GF-D8 (cell line): ENCODE measurements around the gene AHSA1.

ENCODE experiments used
- DNase-seq: peaks from one replicate; lab custom pipeline; 2025; lab: John Stamatoyannopoulos, UW

AHSA1 gene

GRCh38 chr14:77473921-77474320, 16.0 kb downstream of the AHSA1 start:
- DNase-seq = no peak

GRCh38 chr14:77474479-77475177, 16.7 kb downstream of the AHSA1 start:
- no peak for DNase-seq

GRCh38 chr14:77475432-77476115, 17.7 kb downstream of the AHSA1 start:
- no peak for DNase-seq

DNA sequence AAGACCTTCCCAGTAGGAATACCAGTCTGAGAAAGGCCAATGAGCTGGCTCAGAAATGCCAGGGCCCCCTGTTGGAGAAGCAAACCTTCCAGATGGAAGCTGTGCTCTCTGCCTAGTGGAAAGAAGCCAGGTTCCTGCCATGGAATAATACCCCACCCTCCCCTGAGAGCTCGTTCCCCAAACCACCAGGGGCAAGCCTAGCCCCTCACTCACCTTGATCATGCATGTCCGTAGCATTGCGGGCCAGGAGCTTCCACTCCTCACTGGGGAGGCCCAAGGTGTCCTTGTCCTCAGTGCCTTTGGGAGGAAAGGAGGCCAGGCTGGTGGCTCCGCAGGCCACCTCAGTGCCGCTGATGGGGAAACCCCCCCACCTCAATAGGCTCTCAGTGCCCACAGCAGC, 20.1 kb downstream of the AHSA1 start:
- no peak for DNase-seq

DNA sequence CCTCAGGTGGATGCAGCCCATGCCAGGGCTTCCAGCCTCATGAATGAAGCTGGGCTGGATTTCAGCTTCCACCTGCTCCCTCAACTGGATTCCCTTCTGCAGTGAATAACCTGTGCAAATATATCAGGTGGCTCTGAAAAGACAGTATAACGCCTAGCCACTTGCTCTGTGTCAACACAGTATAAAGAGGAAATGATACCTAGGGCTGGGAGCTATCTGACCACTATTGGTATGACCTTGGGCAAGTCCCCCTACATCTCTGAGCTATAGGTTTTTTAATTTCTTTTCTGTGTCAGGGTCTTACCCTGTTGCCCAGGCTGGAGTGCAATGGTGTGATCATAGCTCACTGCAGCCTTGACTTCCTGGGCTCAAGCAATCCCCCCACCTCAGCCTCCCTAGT, 20.9 kb downstream of the AHSA1 start:
- no peak for DNase-seq

GRCh38 chr14:77482422-77482821, 24.5 kb downstream of the AHSA1 start:
- DNase-seq = no peak

DNA sequence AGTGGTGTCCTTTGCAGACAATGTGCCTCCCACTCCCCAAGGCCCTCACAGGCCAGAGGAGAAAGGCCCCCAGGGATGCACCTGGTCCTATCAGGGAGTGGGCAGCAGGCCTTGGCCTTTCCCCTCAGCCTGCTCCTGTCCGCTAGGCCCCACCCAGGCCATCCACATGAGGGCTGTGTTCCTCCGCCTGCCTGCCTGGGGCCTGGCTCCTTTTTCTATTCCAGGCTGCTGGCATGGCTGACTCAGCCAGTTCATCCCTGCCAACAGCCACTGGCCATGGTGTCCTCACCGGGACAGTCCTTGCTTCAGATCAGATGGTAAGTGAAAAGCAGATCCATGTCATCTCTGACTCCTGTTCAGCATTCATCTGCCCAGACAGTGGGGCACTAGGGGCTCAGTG, 27.4 kb downstream of the AHSA1 start:
- no peak for DNase-seq

GRCh38 chr14:77485901-77486678, 28.2 kb downstream of the AHSA1 start:
- DNase-seq = no peak

- DNase-seq = no peak
These were observed 30.7 kb downstream of the AHSA1 start for GRCh38 chr14:77488558-77488957.

GRCh38 chr14:77489041-77489440, 31.1 kb downstream of the AHSA1 start:
- DNase-seq = no peak

DNA sequence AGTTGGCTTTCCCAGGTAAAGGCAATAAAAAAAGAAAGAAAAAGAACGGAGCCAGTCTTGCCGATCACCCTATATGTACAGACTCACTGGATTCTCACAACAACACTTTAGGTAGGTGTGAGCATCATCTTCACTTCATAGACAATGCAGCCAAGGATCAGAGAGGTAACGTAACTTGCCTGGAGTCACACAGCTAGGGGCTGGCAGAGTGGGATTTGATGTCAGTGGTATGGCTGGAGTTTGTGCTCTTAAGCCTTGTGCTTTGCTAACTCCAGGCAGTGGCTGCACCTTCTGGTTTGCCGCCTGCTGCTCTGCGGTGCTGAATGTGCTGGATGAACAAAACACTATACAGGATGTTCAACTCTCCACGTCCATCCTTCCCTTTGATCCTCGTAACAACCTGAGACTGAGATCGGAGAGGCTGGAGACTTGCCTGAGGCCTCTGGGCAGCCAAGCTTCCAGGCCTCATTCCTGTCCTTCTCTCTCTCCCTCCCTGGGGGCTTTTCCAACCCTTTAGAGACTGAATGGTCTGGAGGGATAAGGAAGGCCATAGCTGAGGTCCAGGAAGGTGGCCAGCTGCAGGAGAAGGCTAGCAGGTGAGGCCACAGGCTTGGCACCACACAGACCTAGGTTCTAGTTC, 32.6 kb downstream of the AHSA1 start:
- DNase-seq = no peak

GRCh38 chr14:77491056-77491455, 33.2 kb downstream of the AHSA1 start:
- DNase-seq = no peak

- DNase-seq = no peak
These were observed 37.4 kb downstream of the AHSA1 start for GRCh38 chr14:77495334-77495733.

DNA sequence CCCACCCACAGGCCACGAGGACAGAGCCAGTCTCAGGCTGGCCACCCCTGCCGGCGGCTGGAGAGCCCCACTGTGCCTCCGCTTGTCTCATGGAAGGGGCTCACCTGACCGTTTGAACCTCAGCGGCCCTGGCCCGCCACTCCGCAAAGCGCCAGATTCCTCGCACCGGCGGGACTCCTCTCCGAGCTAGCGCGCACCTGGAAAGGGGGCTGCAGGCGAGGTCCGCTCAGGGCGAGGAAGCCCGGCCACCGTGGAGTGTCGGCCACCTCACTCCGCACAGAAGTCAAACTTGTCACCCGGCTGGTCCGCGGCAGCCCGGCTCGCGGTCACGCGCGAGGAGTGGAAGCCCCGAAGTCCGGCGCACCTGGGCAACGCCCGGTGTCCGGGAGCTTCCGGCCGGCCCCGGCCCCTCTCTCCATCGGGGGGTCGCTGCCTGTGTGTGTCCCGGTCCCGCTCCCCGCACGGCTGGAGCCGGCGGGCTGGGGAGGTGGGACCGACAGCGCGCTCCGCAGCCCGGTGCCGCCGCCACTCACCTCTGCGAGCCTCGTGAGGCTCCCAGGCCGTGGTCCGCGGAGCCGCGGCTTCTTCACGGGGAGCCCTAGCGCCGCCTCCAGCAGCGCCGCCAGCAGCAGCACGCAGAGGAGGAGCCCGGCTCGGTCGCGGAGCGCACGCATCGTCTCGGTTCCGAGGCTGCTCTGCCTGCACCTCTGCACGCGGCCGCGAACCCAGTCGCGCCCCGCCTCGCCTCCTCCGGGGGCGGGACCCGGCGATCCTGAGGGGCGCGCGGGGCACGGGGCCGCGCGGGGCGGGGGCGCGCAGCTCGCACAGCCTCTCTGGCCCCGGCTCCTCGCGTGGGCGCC, 40.5 kb downstream of the AHSA1 start, which contains the start of gene ISM2:
Gene ISM2, minus strand, starts transcription at position 697 of the 860 bp plus-strand sequence. Its CDS starts 23 bp downstream, at position 674.
- DNase-seq = no peak

- no peak for DNase-seq
These were observed 41.2 kb downstream of the AHSA1 start for GRCh38 chr14:77498984-77499527.

DNA sequence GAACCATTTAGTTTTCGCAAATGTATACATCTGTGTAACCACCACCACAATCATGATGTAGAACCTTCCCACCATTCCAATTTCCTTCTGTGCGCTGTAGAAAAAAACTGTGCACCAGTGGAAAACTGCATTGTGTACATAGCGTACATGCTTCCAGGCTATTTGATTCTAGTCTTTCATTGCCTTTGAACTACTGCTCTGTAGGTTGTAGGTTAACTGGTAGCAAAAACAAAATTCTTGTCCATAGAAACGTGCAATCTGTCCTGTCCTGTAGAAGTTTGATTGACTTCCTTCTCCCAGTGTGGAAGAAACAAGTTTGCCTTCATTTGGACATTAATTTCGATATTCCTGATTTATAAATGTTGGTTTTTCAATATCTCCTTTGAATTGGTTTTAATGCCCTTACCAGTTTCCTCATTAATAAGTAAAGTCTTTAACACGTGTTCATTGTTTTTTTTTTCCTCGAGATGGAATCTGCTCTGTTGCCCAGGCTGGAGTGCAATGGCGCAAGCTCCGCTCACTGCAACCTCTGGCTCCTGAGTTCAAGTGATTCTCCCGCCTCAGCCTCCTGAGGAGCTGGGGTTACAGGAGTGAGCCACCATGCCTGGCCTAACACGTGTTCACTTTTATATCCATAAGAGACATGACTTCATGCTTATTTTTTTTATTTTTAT, 44.4 kb downstream of the AHSA1 start:
- no peak for DNase-seq

GRCh38 chr14:77503138-77503537, 45.2 kb downstream of the AHSA1 start:
- DNase-seq = no peak

DNA sequence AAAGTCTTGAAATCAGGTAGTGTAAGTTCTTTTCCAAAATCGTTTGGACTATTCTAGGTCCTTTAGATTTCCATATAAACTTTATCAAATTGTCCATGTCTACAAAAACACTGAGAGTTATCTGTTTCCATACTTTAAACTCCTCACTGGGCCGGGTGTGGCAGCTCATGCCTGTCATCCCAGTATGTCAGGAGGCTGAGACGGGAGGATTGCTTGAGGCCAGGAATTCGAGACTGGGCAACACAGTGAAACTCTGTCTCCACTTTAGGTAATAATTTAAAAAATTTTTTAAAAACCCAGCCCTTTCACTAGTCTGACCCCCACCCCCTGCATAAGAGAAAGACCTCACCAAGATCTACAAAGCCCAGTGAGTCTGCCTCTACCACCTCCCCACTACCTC, 47.1 kb downstream of the AHSA1 start:
- DNase-seq = no peak

- no peak for DNase-seq
These were observed 49.9 kb downstream of the AHSA1 start for GRCh38 chr14:77507762-77508161.

DNA sequence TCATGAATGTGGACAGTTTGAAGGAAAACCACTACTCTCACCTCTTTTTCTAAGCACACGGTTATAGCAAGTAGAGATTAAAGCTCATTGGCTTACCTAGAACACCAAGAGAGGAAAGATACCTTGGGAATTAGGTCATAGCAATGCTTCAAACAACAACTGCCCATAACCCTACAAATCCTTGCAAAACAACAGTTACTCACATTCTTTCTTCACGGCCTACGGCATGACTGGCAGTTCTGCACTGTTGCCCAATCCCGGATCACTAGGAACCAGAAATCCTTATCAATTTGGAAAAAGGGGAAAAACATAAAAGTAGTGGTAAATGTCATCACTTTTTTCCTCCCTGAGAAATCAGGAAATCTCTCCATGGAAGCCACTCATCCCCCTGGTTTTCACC, 50.4 kb downstream of the AHSA1 start:
- DNase-seq = no peak

- no peak for DNase-seq
These were observed 51.0 kb downstream of the AHSA1 start for GRCh38 chr14:77508876-77509275.
